CD4-positive, alpha-beta T cell (primary cell): ENCODE results near the gene C10orf67. TPM values are rescaled to one million over a fixed set of nuclear protein-coding genes. Genes with fewer than 3 reads are reported as not detected.

ENCODE experiments used
- ATAC-seq: fragments of 200-7000 bp; cut with Tn5 transposase; one replicate; pipeline ENCODE4 v1.10.0; 2022; ENCODE audit warnings: mild to moderate bottlenecking; ENCODE audit not compliant: poor library complexity
- CTCF ChIA-PET: fragments of 350-600 bp; sonication (Branson Sonifier 250); formaldehyde crosslinking; loops from one replicate; lab custom pipeline; 2021; ENCODE audit warnings: antibody characterized with exemption, inconsistent platforms; lab: Charles Lee
- POLR2A ChIA-PET: fragments of 350-600 bp; sonication (Branson Sonifier 250); formaldehyde crosslinking; loops from one replicate; lab custom pipeline; 2021; ENCODE audit warnings: antibody characterized with exemption, inconsistent platforms; lab: Charles Lee
- DNase-seq, 14 experiments: peaks; one replicate each; pipeline ENCODE4 v3.0.0-alpha.2; 2013 to 2020; ENCODE audit warnings: mixed read lengths in 2 of 14
- H3K27ac ChIP-seq, 2 donors: one replicate each; pipeline versions ENCODE4 v1.5.1 to v1.7.0; 2013; ENCODE audit warnings: low read length in 2 of 2, low read depth in 1 of 2, mild to moderate bottlenecking in 1 of 2
- H3K27me3 ChIP-seq, 2 experiments: 1 replicate in 1 of 2; 2 replicates in 1 of 2; pipeline versions ENCODE4 v1.6.1 to v1.7.0; 2013; ENCODE audit warnings: low read length in 2 of 2, control low read depth in 1 of 2, mild to moderate bottlenecking in 1 of 2, moderate library complexity in 1 of 2; ENCODE audit not compliant: insufficient read depth in 2 of 2, control insufficient read depth in 1 of 2
- H3K36me3 ChIP-seq: one replicate; pipeline ENCODE4 v1.6.1; 2013; ENCODE audit warnings: low read length, control low read depth; ENCODE audit not compliant: insufficient read depth
- H3K4me1 ChIP-seq: one replicate; pipeline ENCODE4 v1.6.1; 2013; ENCODE audit warnings: low read length, control low read depth; ENCODE audit not compliant: insufficient read depth
- H3K4me3 ChIP-seq: one replicate; pipeline ENCODE4 v1.5.1; 2013; ENCODE audit warnings: mild to moderate bottlenecking, low read length, moderate library complexity
- H3K9me3 ChIP-seq, 2 experiments: 1 replicate in 1 of 2; 2 replicates in 1 of 2; pipeline versions ENCODE4 v1.6.1 to v1.7.0; 2013; ENCODE audit warnings: low read length in 2 of 2, mild to moderate bottlenecking in 2 of 2, control low read depth in 1 of 2, moderate library complexity in 1 of 2; ENCODE audit not compliant: control insufficient read depth in 1 of 2, insufficient read depth in 1 of 2
- H3K27ac Mint-ChIP-seq: one replicate; pipeline ENCODE4 v1.8.0; 2020; ENCODE audit warnings: mixed read lengths
- H3K27me3 Mint-ChIP-seq: one replicate; pipeline ENCODE4 v1.8.0; 2021; ENCODE audit warnings: mixed read lengths
- H3K36me3 Mint-ChIP-seq: one replicate; pipeline ENCODE4 v1.8.0; 2021; ENCODE audit warnings: low read depth, mixed read lengths
- H3K4me1 Mint-ChIP-seq: one replicate; pipeline ENCODE4 v1.8.0; 2021; ENCODE audit warnings: low read depth, mixed read lengths
- H3K4me3 Mint-ChIP-seq: one replicate; pipeline ENCODE4 v1.8.0; 2020; ENCODE audit warnings: mild to moderate bottlenecking, mixed read lengths
- H3K9me3 Mint-ChIP-seq: one replicate; pipeline ENCODE4 v1.8.0; 2020; ENCODE audit warnings: mixed read lengths
- intact Hi-C, 2 experiments: fragments of 100-400 bp; cut with DNase I in 1 of 2; cut with micrococcal nuclease in 1 of 2; formaldehyde crosslinking; loops; one replicate each; pipeline versions ENCODE4 v1.15.1 to v1.9.0; 2023 to 2025; cut with DNase I, micrococcal nuclease
- total RNA-seq, 174 experiments: library from RNA in 2 of 174; stranded (reverse) in 2 of 174; gene quantifications; one replicate each; pipeline ENCODE4 v1.2.3 and lab custom pipeline; 2021 to 2026
- TF ChIP-seq, protein P1 (sequence below): fragments of 200-600 bp; IDR thresholded peaks from one replicate; pipeline ENCODE4 v1.8.0; 2022; ENCODE audit warnings: antibody characterized with exemption, mild to moderate bottlenecking

C10orf67 gene
- total RNA-seq, 2 experiments from 2014 or later: not detected

DNA sequence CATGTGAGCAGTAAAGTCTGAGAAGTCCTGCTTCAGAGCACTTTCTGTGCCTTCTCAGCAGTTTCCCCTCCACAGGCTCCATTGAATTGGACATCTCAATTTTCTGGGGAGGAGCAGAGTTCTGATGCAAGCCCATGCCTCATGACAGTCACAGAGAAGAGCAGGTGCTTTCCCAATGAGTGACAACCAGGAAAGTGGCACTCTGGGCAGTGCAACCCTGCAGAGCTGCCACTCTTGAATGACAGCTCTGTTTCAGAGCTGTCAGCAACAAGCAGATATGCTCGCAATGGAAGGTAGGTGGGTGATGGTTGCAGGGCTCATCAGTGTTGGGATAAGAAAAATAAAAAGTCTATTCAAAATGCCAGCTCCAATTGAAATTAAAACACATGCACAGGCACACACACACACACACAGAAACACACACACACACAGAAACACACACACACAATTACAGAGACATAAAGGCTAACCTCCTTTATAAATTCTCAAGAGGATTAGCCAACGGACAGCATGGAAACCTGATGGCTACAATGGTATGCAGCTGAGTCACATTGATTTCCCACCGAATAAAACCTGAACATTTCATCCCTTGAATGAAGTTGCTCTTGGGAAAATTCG, 50.5 kb downstream of the C10orf67 start:
- Histone ChIP-seq H3K27me3 (peaks cover 3 to 8% of the 10 kb centered on the region in 2 experiments), H3K4me3 (no peak overlapping the region), H3K9me3 (no peaks in the 10 kb centered on the region), H3K36me3 (no peaks in the 10 kb centered on the region), H3K27ac (no peak overlapping the region), H3K4me1 (no peaks in the 10 kb centered on the region)
- H3K27me3 Mint-ChIP-seq: peaks cover 41% of the 10 kb centered on the region
- no peak overlapping the region for H3K27ac Mint-ChIP-seq
- no peak for DNase-seq
- H3K4me1 Mint-ChIP-seq: no peaks in the 10 kb centered on the region
- no peaks in the 10 kb centered on the region for H3K36me3 Mint-ChIP-seq
- POLR2A ChIA-PET: no interaction called here
- CTCF ChIA-PET: interaction anchor here (1.1 to 1.3 kb wide), 3 partner anchors 12 to 55 kb away, joined by 3 to 4 read pairs (median 3); no protein-coding TSS in a partner anchor
- no peaks in the 10 kb centered on the region for H3K9me3 Mint-ChIP-seq
- no peak overlapping the region for H3K4me3 Mint-ChIP-seq
- TF ChIP-seq, protein P1, sequence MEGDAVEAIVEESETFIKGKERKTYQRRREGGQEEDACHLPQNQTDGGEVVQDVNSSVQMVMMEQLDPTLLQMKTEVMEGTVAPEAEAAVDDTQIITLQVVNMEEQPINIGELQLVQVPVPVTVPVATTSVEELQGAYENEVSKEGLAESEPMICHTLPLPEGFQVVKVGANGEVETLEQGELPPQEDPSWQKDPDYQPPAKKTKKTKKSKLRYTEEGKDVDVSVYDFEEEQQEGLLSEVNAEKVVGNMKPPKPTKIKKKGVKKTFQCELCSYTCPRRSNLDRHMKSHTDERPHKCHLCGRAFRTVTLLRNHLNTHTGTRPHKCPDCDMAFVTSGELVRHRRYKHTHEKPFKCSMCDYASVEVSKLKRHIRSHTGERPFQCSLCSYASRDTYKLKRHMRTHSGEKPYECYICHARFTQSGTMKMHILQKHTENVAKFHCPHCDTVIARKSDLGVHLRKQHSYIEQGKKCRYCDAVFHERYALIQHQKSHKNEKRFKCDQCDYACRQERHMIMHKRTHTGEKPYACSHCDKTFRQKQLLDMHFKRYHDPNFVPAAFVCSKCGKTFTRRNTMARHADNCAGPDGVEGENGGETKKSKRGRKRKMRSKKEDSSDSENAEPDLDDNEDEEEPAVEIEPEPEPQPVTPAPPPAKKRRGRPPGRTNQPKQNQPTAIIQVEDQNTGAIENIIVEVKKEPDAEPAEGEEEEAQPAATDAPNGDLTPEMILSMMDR: no peak
- intact Hi-C loops: no loop called here
- no peak for ATAC-seq

DNA sequence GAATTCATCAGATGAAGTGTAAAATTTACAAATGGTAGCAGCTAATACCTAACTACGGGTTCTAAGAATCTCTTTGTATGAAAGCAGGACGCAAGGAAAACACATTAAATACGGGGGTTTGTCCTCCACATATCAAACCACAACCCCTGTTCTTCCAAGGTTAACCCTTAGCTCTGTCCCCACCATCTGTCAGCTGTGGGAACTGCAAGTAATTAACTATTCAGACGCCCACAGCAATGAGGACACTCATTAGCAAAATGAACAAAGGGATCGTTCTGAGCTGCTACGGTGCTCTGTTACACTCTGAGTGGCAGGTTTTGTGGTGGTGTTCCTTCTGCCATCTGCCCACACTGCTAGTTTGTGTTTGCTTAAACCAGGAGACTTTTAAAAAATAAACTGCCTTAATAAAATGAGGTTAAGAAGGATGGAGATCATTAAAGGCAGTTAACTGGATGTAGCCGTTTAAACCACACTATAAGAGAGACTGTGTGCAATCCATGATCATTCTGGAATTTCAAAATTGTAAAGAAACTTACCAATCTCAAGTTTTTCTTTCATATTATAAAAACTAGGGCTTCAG, 51.4 kb downstream of the C10orf67 start:
- Mint-ChIP-seq H3K4me1 (no peaks in the 10 kb centered on the region), H3K27ac (no peak overlapping the region), H3K9me3 (no peaks in the 10 kb centered on the region), H3K36me3 (no peaks in the 10 kb centered on the region), H3K4me3 (no peak overlapping the region), H3K27me3 (peaks cover 41% of the 10 kb centered on the region)
- CTCF ChIA-PET: interaction anchor here (1.1 to 1.3 kb wide), 3 partner anchors 13 to 423 kb away, joined by 3 read pairs; no protein-coding TSS in a partner anchor
- no peak for ATAC-seq
- no peaks in the 10 kb centered on the region for H3K9me3 ChIP-seq
- TF ChIP-seq, protein P1: peak; percentile 53
- H3K36me3 ChIP-seq: no peaks in the 10 kb centered on the region
- H3K4me3 ChIP-seq: no peak overlapping the region
- DNase-seq: peak in 5 of 14 experiments; percentile 8 to 41 (median 24)
- POLR2A ChIA-PET: no interaction called here
- peaks cover 3 to 8% of the 10 kb centered on the region in 2 experiments for H3K27me3 ChIP-seq
- intact Hi-C loops: no loop called here
- no peak overlapping the region for H3K27ac ChIP-seq
- H3K4me1 ChIP-seq: no peaks in the 10 kb centered on the region

DNA sequence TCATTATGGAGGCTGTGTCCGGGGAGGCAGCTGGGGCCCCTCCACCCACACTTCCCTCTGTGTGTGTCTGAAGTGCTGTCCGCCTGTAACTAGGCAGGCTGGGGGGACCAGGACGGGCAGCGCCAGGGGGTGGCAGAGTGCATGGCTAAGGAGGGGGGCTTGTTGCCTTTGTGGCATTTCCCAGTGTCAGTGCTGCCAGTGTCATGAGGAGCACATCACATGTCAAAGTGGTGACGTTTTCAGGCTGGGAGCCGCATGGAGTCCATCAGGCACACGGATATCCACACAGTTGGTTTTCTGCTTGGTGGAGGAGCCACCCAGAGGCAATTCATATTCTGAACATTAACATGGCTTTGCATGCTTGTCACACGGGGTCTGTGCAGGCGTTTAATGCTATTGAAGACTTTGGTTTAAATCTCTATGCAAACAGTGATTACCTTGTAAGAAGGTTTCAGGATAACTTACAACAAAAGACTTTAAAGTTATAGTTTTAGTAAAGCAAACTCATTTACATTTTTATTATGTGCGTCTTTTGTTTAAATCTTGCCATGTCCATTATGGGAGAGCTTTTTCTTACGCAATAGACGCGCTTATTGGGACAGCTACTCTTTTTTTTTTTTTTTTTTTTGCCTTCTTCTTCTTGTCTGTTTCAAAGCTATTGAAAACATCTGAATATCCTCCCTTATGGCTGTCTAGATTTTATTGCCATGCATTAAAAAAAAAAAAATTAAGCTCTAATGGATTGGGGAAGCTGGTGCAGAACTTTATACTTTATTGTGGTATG, 52.9 kb downstream of the C10orf67 start:
- H3K9me3 Mint-ChIP-seq: no peaks in the 10 kb centered on the region
- H3K4me3 ChIP-seq: no peak overlapping the region
- H3K36me3 ChIP-seq: no peaks in the 10 kb centered on the region
- no peaks in the 10 kb centered on the region for H3K9me3 ChIP-seq
- H3K27me3 Mint-ChIP-seq: peaks cover 47% of the 10 kb centered on the region
- ChIA-PET CTCF (interaction anchor here (0.8 kb wide), 1 partner anchor 23 kb away, joined by 6 read pairs; no protein-coding TSS in a partner anchor), POLR2A (no interaction called here)
- H3K4me1 ChIP-seq: no peaks in the 10 kb centered on the region
- H3K27ac ChIP-seq: no peak overlapping the region
- intact Hi-C loops: no loop called here
- H3K4me1 Mint-ChIP-seq: no peaks in the 10 kb centered on the region
- DNase-seq (no peak), ATAC-seq (no peak)
- H3K27ac Mint-ChIP-seq: no peak overlapping the region
- peaks cover 3 to 8% of the 10 kb centered on the region in 2 experiments for H3K27me3 ChIP-seq
- H3K36me3 Mint-ChIP-seq: no peaks in the 10 kb centered on the region
- TF ChIP-seq, protein P1: no peak
- H3K4me3 Mint-ChIP-seq: no peak overlapping the region
